Epithelial cell of esophagus (primary cell): ENCODE results near the gene SRGAP3.
A peak's percentile ranks its signal among the peaks of the same experiment; 100 is the strongest.

Source experiments
- DNase-seq: peaks from one replicate; pipeline ENCODE4 v3.0.0; 2010; ENCODE audit warnings: low read depth
- H3K4me3 ChIP-seq: 2 replicates; pipeline ENCODE4 v1.5.1; 2011; ENCODE audit warnings: mild to moderate bottlenecking, low read length, control low read depth
- CTCF ChIP-seq: IDR thresholded peaks from 2 replicates; pipeline ENCODE4 v1.5.1; 2011; ENCODE audit warnings: low read depth, mild to moderate bottlenecking, low read length, control low read depth, inconsistent platforms; ENCODE audit not compliant: insufficient read depth; ENCODE audit errors: missing control alignments

The SRGAP3 gene

GRCh38 chr3:9254764-9255163, 5.3 kb upstream of the SRGAP3 start:
- no peak for DNase-seq
- no peak for TF ChIP-seq CTCF
- no peak overlapping the region for H3K4me3 ChIP-seq

GRCh38 chr3:9253327-9253726, 3.9 kb upstream of the SRGAP3 start:
- TF ChIP-seq CTCF = no peak
- no peak overlapping the region for H3K4me3 ChIP-seq
- DNase-seq = peak; percentile 69

- no peak overlapping the region for H3K4me3 ChIP-seq
- no peak for TF ChIP-seq CTCF
- peak; percentile 35 for DNase-seq
Measured at GRCh38 chr3:9251055-9251786, 1.8 kb upstream of the SRGAP3 start.

- no peak for TF ChIP-seq CTCF
- no peak overlapping the region for H3K4me3 ChIP-seq
- DNase-seq = no peak
Measured at GRCh38 chr3:9250236-9250635, 790 bp upstream of the SRGAP3 start.

- H3K4me3 ChIP-seq = peak overlapping the region; percentile 90
- DNase-seq = peak; percentile 83
Measured at GRCh38 chr3:9248522-9249271, 749 bp downstream of the SRGAP3 start.

GRCh38 chr3:9247941-9248521, 1.4 kb downstream of the SRGAP3 start:
- no peak for DNase-seq
- TF ChIP-seq CTCF = no peak
- peak overlapping the region; percentile 90 for H3K4me3 ChIP-seq

More at GRCh38 chr3:9248522-9249271, 749 bp downstream of the SRGAP3 start:
- TF ChIP-seq CTCF = no peak
